ENCODE data around the gene AOC2. TPM values are rescaled to one million over a fixed set of nuclear protein-coding genes. Genes with fewer than 3 reads are reported as not detected.

AOC2 gene
- total and polyA plus RNA-seq, 2 of the 13 experiments (the other 11 are each of a cell fraction or from before 2014, with no cell fraction given): 1.2 to 3.3 TPM

DNA sequence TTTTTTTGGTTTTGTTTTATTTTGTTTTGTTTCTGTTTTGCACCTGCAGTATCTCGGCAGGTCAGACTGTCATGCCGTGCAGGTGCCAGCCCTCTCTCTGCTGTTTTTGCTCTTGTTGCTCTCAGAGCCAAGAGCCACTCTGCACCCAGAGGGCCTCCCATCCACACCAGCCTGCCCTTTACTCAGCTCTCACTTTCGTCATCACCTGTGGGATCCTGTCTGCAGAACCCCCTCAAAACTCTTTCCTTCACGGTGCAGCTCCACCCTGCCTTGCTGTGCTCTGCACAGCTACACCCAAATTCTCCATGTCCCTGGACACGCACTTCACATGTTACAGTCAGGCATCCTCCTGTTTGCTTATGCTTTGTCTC lies 9.2 kb downstream of the AOC2 start (continued):
- TF ChIP-seq SIN3A (IDR thresholded peaks at IDR 0.05; ENCODE audit: borderline replicate concordance, low read depth, low read length): peak; percentile 8; the same call in 1 of the 2 replicates
- 0 out of 2 replicates have a peak, but pooled peaks have one; percentile 21 for TF ChIP-seq KLF12 (CRISPR knock-in tag; IDR thresholded peaks at IDR 0.05; ENCODE audit: borderline replicate concordance)
- TF ChIP-seq GABPB1 (CRISPR knock-in tag; IDR thresholded peaks at IDR 0.05): no peak
- peak; percentile 53; the same call in 1 of the 2 replicates for TF ChIP-seq ZNF737 (CRISPR knock-in tag; IDR thresholded peaks at IDR 0.05; ENCODE audit: borderline replicate concordance)
- TF ChIP-seq PHF20 (CRISPR knock-in tag; IDR thresholded peaks at IDR 0.05): peak; percentile 43; the same call in 1 of the 2 replicates
- 0 out of 2 replicates have a peak, but pooled peaks have one; percentile 23 for TF ChIP-seq ZNF773 (CRISPR knock-in tag; IDR thresholded peaks at IDR 0.05; ENCODE audit: borderline replicate concordance)
- TF ChIP-seq ZNF552 (CRISPR knock-in tag; IDR thresholded peaks at IDR 0.05; ENCODE audit: borderline replicate concordance): no peak
- TF ChIP-seq, protein P1, sequence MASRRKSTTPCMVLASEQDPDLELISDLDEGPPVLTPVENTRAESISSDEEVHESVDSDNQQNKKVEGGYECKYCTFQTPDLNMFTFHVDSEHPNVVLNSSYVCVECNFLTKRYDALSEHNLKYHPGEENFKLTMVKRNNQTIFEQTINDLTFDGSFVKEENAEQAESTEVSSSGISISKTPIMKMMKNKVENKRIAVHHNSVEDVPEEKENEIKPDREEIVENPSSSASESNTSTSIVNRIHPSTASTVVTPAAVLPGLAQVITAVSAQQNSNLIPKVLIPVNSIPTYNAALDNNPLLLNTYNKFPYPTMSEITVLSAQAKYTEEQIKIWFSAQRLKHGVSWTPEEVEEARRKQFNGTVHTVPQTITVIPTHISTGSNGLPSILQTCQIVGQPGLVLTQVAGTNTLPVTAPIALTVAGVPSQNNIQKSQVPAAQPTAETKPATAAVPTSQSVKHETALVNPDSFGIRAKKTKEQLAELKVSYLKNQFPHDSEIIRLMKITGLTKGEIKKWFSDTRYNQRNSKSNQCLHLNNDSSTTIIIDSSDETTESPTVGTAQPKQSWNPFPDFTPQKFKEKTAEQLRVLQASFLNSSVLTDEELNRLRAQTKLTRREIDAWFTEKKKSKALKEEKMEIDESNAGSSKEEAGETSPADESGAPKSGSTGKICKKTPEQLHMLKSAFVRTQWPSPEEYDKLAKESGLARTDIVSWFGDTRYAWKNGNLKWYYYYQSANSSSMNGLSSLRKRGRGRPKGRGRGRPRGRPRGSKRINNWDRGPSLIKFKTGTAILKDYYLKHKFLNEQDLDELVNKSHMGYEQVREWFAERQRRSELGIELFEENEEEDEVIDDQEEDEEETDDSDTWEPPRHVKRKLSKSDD (CRISPR knock-in tag; IDR thresholded peaks at IDR 0.05; ENCODE audit: low read depth): 0 out of 2 replicates have a peak, but pooled peaks have one; percentile 8
- no peak for TF ChIP-seq ZNF510 (CRISPR knock-in tag; IDR thresholded peaks at IDR 0.05; ENCODE audit: low read depth)
- TF ChIP-seq POLR2AphosphoS5 (IDR thresholded peaks at IDR 0.05; ENCODE audit: low read depth, low read length): no peak

Measured in HepG2 (cell line).